ENCODE data around the gene GRID1. TPM values are rescaled to one million over a fixed set of nuclear protein-coding genes. Genes with fewer than 3 reads are reported as not detected.
"Not testable (repeated sequence)": the region's sequence is repeated elsewhere in the genome, so short reads cannot be mapped to it uniquely, and the experiment has no call there.

The GRID1 gene
- total RNA-seq, 2 donors from 2014 or later, result 4.4 to 5.6 TPM

GRCh38 chr10:86253091-86254072, 113.2 kb downstream of the GRID1 start:
- no peak for DNase-seq (ENCODE audit: low spot score)
- intact Hi-C loops (cut with DNase I), result no loop called here

- intact Hi-C loops (cut with DNase I), result no loop called here
- no peak for DNase-seq (ENCODE audit: low spot score)
Measured at GRCh38 chr10:86252556-86252955, 114.0 kb downstream of the GRID1 start.

- intact Hi-C loops (cut with DNase I), result no loop called here
- no peak for DNase-seq (ENCODE audit: low spot score)
Measured at GRCh38 chr10:86252079-86252478, 114.5 kb downstream of the GRID1 start.

GRCh38 chr10:86251426-86251825, 115.2 kb downstream of the GRID1 start:
- intact Hi-C loops (cut with DNase I), result no loop called here
- no peak for DNase-seq (ENCODE audit: low spot score)

GRCh38 chr10:86250399-86250798, 116.2 kb downstream of the GRID1 start:
- DNase-seq (ENCODE audit: low spot score), result no peak
- intact Hi-C loops (cut with DNase I), result no loop called here

- intact Hi-C loops (cut with DNase I), result no loop called here
- DNase-seq (ENCODE audit: low spot score), result no peak
Measured at GRCh38 chr10:86249794-86250193, 116.8 kb downstream of the GRID1 start.

DNA sequence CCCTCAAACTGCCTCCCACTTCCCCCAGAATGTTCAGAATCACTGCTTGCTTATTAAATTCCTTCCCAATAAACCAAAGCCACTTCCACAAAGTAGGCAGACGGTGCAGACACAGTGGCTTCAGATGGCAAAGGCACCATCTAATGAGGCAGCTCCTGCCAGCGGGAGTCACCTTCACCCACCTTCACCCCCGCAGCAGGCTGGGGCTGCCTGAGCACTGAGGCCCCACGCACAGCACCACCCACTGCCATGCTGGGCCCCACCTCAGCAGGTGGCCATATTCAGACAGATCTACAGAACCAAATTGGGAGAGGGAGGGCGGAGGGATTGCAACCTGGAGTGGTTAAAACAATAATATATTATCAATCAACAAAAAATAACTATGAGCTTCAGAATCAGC, 118.5 kb downstream of the GRID1 start:
- intact Hi-C loops (cut with DNase I), result no loop called here
- DNase-seq (ENCODE audit: low spot score), result no peak

DNA sequence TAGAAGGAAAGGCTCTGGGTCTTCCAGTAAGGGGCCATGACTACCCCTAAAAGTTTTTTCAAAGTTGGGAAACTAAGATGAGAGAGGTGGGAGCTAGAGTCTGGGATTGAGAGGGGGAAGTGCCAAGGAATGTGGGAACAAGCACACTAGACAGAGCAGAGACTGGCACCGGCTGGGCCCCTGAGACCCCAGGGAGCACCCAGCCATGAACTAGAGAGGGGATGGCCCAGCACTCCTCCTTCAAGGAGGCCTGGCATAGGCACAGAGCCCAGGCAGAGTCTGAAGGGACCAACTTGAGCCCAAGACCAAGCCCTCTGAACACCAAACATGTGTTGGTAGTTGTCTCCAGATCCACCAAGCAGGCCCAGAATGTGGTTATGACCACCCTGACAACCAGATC, 119.0 kb downstream of the GRID1 start:
- peak; percentile 68 for DNase-seq (ENCODE audit: low spot score)
- intact Hi-C loops (cut with DNase I), result no loop called here

- intact Hi-C loops (cut with DNase I), result no loop called here
- DNase-seq (ENCODE audit: low spot score), result no peak
Measured at GRCh38 chr10:86247073-86247472, 119.5 kb downstream of the GRID1 start.

- DNase-seq (ENCODE audit: low spot score), result no peak
- intact Hi-C loops (cut with DNase I), result no loop called here
Measured at GRCh38 chr10:86246279-86246940, 120.2 kb downstream of the GRID1 start.

DNA sequence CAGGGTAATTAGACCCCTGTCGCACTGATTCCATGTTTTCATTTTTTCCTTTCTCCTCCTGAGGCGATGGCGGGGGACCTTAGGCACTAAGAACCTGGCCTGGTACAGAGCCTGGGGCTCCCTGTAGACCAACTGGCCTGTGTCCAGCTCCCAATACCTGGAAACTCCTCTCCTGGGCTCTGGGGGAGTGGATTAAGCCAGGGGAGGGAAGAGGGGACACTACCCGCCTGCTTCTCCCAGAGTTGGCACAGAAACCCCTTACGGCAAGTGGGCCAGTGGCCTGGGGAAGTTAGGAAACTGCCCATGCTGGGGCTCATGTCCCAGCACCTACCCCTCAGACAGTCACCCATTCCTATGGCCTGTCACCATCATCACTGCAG, 121.6 kb downstream of the GRID1 start:
- intact Hi-C loops (cut with DNase I), result no loop called here
- DNase-seq (ENCODE audit: low spot score), result no peak

GRCh38 chr10:86244297-86245014, 122.1 kb downstream of the GRID1 start:
- intact Hi-C loops (cut with DNase I), result no loop called here
- no peak for DNase-seq (ENCODE audit: low spot score)

DNA sequence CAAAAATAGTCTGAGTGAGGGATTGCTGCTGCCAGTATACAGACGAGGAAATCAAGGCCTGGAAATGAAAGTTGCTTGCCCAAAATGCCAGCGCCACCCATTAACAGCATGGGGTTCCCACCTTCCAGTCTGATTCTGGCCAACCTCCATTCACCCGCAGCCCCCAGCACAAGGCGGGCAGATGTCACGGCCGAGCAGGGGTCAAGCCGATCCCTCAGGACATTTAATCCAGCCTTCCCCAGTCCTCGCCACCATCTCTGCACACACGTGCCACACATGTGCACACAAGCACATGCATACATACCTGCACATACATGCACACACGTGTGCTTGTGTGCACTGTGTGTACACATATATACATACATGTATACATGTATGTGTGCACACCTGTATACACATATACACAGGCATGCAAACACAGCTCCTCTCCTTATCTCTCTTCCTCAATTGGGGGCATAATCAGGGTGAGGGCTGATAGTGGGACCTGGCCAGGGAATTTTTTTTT, 122.9 kb downstream of the GRID1 start:
- DNase-seq (ENCODE audit: low spot score), result no peak
- intact Hi-C loops (cut with DNase I), result no loop called here

GRCh38 chr10:86242761-86243160, 123.8 kb downstream of the GRID1 start:
- intact Hi-C loops (cut with DNase I), result no loop called here
- DNase-seq (ENCODE audit: low spot score), result no peak

- DNase-seq (ENCODE audit: low spot score); intact Hi-C loops (cut with DNase I): not testable (repeated sequence)
Measured at GRCh38 chr10:86238089-86238488, 128.5 kb downstream of the GRID1 start.

DNA sequence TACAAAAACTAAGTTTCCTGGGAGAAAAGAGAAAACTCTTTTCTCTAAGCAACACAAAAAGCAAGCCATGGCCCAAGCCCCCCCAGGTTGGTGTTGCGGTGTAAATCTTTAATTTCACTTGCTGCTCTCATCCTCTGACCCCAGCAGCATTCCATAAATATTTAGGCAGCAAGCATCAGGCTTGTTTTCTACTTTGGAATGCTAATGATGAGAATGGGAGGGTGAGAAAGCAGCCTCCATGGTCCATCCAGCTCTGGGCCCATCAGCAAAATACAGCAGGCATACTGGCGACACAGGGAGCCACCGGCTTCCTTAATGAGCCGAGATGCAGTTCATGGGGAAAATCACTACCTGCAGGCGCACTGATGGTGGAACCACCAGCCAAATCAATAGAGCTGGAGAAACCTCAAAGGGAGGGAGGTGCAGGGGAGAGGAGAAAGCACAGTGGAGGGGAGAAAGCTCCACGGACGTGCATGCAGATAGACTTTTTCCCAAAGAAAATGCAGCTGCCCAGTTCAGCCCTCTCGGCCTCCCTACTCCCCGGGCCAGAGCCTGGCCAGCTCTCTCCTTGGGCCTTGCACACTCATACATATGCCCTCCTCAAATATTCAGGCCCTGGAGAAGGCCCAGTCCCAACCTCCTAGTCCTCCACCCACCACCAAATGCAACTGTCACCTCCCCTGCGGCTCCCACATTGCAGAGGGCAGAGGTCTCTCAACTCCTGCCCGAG, 131.9 kb downstream of the GRID1 start:
- no peak for DNase-seq (ENCODE audit: low spot score)
- intact Hi-C loops (cut with DNase I), result no loop called here

DNA sequence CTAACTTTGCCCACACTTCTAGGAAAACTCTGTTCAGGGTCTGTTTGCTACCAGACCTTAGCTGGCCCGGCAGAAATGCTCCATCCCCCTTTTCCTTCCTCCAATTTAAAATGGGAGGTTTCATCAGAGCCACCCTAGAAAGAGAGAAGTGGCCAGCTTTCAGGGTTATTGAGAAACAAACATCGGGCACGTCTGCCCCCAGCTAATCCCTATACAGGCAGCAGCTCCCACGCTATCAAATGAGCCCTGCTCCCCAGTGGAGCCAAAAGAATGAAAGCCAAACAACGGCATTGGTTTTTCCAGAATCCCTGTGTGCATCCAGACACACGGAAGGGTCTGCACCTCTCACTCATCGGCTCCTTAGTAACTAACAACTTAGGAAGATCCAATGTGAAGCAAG, 132.5 kb downstream of the GRID1 start:
- intact Hi-C loops (cut with DNase I), result no loop called here
- no peak for DNase-seq (ENCODE audit: low spot score)

DNA sequence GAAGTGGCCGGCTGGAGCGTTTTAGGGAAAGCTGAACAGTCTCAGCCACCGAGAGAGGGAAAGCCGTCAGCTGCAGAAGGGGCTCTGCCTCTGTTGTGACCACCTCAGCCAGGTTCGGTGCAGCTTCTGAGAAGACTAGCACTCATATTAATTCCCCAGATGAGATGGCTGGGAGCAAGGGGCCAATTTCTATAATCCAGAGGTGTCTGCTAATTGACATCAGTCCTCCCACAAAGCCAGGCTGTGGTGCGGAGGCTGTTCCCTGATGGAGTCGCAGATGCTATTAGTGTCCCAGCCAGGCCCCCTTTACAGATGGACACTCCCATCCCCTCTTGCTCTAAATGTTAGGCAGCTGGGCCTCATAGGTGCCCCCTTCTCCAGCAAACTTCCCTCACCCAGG, 133.5 kb downstream of the GRID1 start:
- intact Hi-C loops (cut with DNase I), result no loop called here
- no peak for DNase-seq (ENCODE audit: low spot score)

DNA sequence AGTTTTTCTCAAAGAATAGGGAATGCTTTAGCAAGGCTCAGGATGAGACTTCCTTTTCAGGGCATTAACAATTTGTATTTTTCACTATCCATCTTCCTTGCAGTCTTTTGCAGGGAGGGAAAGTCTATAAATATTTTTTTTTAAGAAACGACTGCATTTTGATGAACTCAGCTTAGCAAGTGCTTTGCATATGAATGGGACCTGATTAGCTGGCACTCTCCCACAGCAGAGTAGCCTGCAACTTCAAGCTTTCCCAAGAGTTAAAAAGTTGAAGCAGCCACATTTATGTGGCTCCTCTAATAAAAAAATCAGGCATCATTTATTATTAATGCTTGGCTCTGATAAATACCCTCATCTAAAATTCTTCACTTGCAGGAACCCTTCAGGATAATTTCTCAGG, 134.0 kb downstream of the GRID1 start:
- intact Hi-C loops (cut with DNase I), result no loop called here
- DNase-seq (ENCODE audit: low spot score), result no peak

All from posterior vena cava (tissue), 2 donors.